Aorta (tissue), 5 donors: ENCODE measurements around the gene ACTN4. TPM values are rescaled to one million over a fixed set of nuclear protein-coding genes. Genes with fewer than 3 reads are reported as not detected.

Experiments used
- ATAC-seq: fragments of 200-7000 bp; cut with Tn5 transposase; one replicate; pipeline ENCODE4 v1.9.1; 2022; ENCODE audit warnings: moderate library complexity; ENCODE audit not compliant: low FRiP score
- DNase-seq, 2 donors: peaks; one replicate each; pipeline ENCODE4 v3.0.0-alpha.2; 2020
- H3K27ac ChIP-seq, 2 donors: one replicate each; pipeline ENCODE4 v1.5.1; 2013; ENCODE audit warnings: low read length in 2 of 2, mild to moderate bottlenecking in 2 of 2, moderate library complexity in 2 of 2, control low read depth in 1 of 2, inconsistent platforms in 1 of 2, low read depth in 1 of 2
- H3K27me3 ChIP-seq, 2 donors: one replicate each; pipeline ENCODE4 v1.6.1; 2013; ENCODE audit warnings: control low read depth in 1 of 2, low read length in 1 of 2, mild to moderate bottlenecking in 1 of 2, moderate library complexity in 1 of 2; ENCODE audit not compliant: insufficient read depth in 2 of 2, control insufficient read depth in 1 of 2
- H3K36me3 ChIP-seq, 2 donors: one replicate each; pipeline ENCODE4 v1.6.1; 2013; ENCODE audit warnings: control low read depth in 1 of 2, low read length in 1 of 2, mild to moderate bottlenecking in 1 of 2; ENCODE audit not compliant: insufficient read depth in 2 of 2, control insufficient read depth in 1 of 2
- H3K4me1 ChIP-seq, 2 donors: one replicate each; pipeline ENCODE4 v1.6.1; 2013; ENCODE audit warnings: low read length in 2 of 2, control low read depth in 1 of 2, mild to moderate bottlenecking in 1 of 2, moderate library complexity in 1 of 2; ENCODE audit not compliant: insufficient read depth in 2 of 2, control insufficient read depth in 1 of 2
- H3K4me3 ChIP-seq, 2 donors: one replicate each; pipeline ENCODE4 v1.5.1; 2013; ENCODE audit warnings: low read length in 2 of 2, control low read depth in 1 of 2, mild to moderate bottlenecking in 1 of 2
- H3K9me3 ChIP-seq: one replicate; pipeline ENCODE4 v1.6.1; 2013; ENCODE audit warnings: mild to moderate bottlenecking, low read length; ENCODE audit not compliant: control insufficient read depth
- WGBS, 2 donors: extraction: QIAGEN DNeasy Blood & Tissue Kit; methylation state at CpG; one replicate each; pipeline ENCODE4 v1.1.7; 2013; 5-methylcytosine and 5-hydroxymethylcytosine counted together
- intact Hi-C, 2 donors: fragments of 100-400 bp; cut with DNase I; formaldehyde crosslinking; loops; one replicate each; pipeline versions ENCODE4 v1.14.2 to v1.15.0; 2022
- polyA plus RNA-seq, 2 donors: library from polyadenylated mRNA; stranded (reverse); fragments of 200-250 nt; gene quantifications; one replicate each; pipeline ENCODE4 v1.2.3, GENCODE V29; 2013
- total RNA-seq, 2 donors: library from RNA; stranded (reverse); fragmentation: NEBNext Ultra II Directional; extraction: Animal tissue kit (Norgen Biotek cat#: 25700); gene quantifications; one replicate each; pipeline ENCODE4 v1.2.1, GENCODE V29; 2021
- donor health status: healthy with polysubstance abuse.
- donor health status: Bipolar disorder and iron deficiency.
- donor health status: DM: no; HTN: no; CAD: no.
- donor health status: DM: no; HTN: no; CAD: no.
- donor health status: DM: yes; HTN: yes; CAD: no.

Gene ACTN4
- total and polyA plus RNA-seq, 4 donors = 111 to 1,985 (median 479) TPM

GRCh38 chr19:38683393-38684077 is 36.1 kb downstream of the ACTN4 start:
- Histone ChIP-seq H3K9me3 (no peaks in the 10 kb centered on the region), H3K27me3 (no peaks in the 10 kb centered on the region), H3K27ac (peak overlapping the region; percentile 83 to 99), H3K36me3 (peaks cover 0 to 4% of the 10 kb centered on the region in 2 donors), H3K4me3 (no peak overlapping the region), H3K4me1 (peaks cover 7 to 8% of the 10 kb centered on the region in 2 donors)
- DNase-seq (peak; percentile 85 to 91), ATAC-seq (peak; percentile 72)
- intact Hi-C loops = no loop called here
- 20 to 21% methylated on average over 10 of the region's 10 CpGs for WGBS, 2 donors

- WGBS, 2 donors = 20 to 25% methylated on average over 7 of the region's 7 CpGs
- peak; percentile 77 for ATAC-seq
- peak; percentile 83 to 89 for DNase-seq
- Histone ChIP-seq H3K36me3 (peaks cover 0 to 4% of the 10 kb centered on the region in 2 donors), H3K9me3 (no peaks in the 10 kb centered on the region), H3K4me3 (no peak overlapping the region), H3K4me1 (peaks cover 7 to 8% of the 10 kb centered on the region in 2 donors), H3K27me3 (no peaks in the 10 kb centered on the region), H3K27ac (peak overlapping the region; percentile 83 to 99)
- intact Hi-C loops = no loop called here
Measured at GRCh38 chr19:38684078-38684861, 36.8 kb downstream of the ACTN4 start.

- no peak overlapping the region for H3K4me3 ChIP-seq
- no peak for DNase-seq
- H3K27ac ChIP-seq = peak overlapping the region; percentile 81 to 83
- peaks cover 0 to 4% of the 10 kb centered on the region in 2 donors for H3K36me3 ChIP-seq
- no peaks in the 10 kb centered on the region for H3K27me3 ChIP-seq
- no peaks in the 10 kb centered on the region for H3K9me3 ChIP-seq
- peaks cover 7 to 8% of the 10 kb centered on the region in 2 donors for H3K4me1 ChIP-seq
- WGBS, 2 donors = 63 to 68% methylated on average over 15 of the region's 15 CpGs
- ATAC-seq = no peak
- intact Hi-C loops = no loop called here
Measured at GRCh38 chr19:38684862-38685665, 37.6 kb downstream of the ACTN4 start.

GRCh38 chr19:38685666-38686529 is 38.4 kb downstream of the ACTN4 start:
- peaks cover 7 to 8% of the 10 kb centered on the region in 2 donors for H3K4me1 ChIP-seq
- 17 to 19% methylated on average over 10 of the region's 10 CpGs for WGBS, 2 donors
- ATAC-seq = peak; percentile 5

GRCh38 chr19:38686530-38686888 is 39.1 kb downstream of the ACTN4 start:
- 65 to 71% methylated on average over 5 of the region's 5 CpGs for WGBS, 2 donors
- no peak for DNase-seq

More at GRCh38 chr19:38685666-38686529, 38.4 kb downstream of the ACTN4 start:
- intact Hi-C loops = no loop called here
- Histone ChIP-seq H3K27ac (peak overlapping the region; percentile 23 to 81), H3K9me3 (no peaks in the 10 kb centered on the region), H3K27me3 (no peaks in the 10 kb centered on the region), H3K4me3 (no peak overlapping the region), H3K36me3 (peaks cover 0 to 4% of the 10 kb centered on the region in 2 donors)
- no peak for DNase-seq

GRCh38 chr19:38687837-38688378 is 40.5 kb downstream of the ACTN4 start:
- peak overlapping the region in 1 of 2 donors; percentile 8 for H3K27ac ChIP-seq
- no peak overlapping the region for H3K4me3 ChIP-seq
- ATAC-seq (no peak), DNase-seq (no peak)
- H3K36me3 ChIP-seq = no peaks in the 10 kb centered on the region
- WGBS, 2 donors = 79 to 82% methylated on average over 7 of the region's 7 CpGs
- no peaks in the 10 kb centered on the region for H3K27me3 ChIP-seq
- H3K4me1 ChIP-seq = peaks cover 2 to 9% of the 10 kb centered on the region in 2 donors
- intact Hi-C loops = no loop called here
- H3K9me3 ChIP-seq = no peaks in the 10 kb centered on the region

More at GRCh38 chr19:38686530-38686888, 39.1 kb downstream of the ACTN4 start:
- no peaks in the 10 kb centered on the region for H3K27me3 ChIP-seq
- peak overlapping the region; percentile 23 to 81 for H3K27ac ChIP-seq
- H3K36me3 ChIP-seq = peaks cover 0 to 4% of the 10 kb centered on the region in 2 donors
- H3K4me3 ChIP-seq = no peak overlapping the region
- peaks cover 7 to 8% of the 10 kb centered on the region in 2 donors for H3K4me1 ChIP-seq
- H3K9me3 ChIP-seq = no peaks in the 10 kb centered on the region
- no peak for ATAC-seq
- intact Hi-C loops = no loop called here

- WGBS, 2 donors = 70 to 71% methylated on average over 14 of the region's 14 CpGs
- intact Hi-C loops = no loop called here
- H3K27ac ChIP-seq = peak overlapping the region; percentile 94
- no peaks in the 10 kb centered on the region for H3K27me3 ChIP-seq
- DNase-seq (no peak), ATAC-seq (no peak)
- H3K4me1 ChIP-seq = peaks cover 0 to 3% of the 10 kb centered on the region in 2 donors
- no peaks in the 10 kb centered on the region for H3K9me3 ChIP-seq
- H3K4me3 ChIP-seq = no peak overlapping the region
- H3K36me3 ChIP-seq = no peaks in the 10 kb centered on the region
Measured at GRCh38 chr19:38690146-38690545, 42.7 kb downstream of the ACTN4 start.
